ENCODE results near the gene SYNM. TPM values are rescaled to one million over a fixed set of nuclear protein-coding genes. Genes with fewer than 3 reads are reported as not detected.

Gene SYNM
- total and polyA plus RNA-seq, 2 of the 8 experiments (the other 6 are each of a cell fraction or from before 2014, with no cell fraction given): 0.89 to 2.0 TPM

- Histone ChIP-seq H2BK5ac (ENCODE audit: low read depth, low read length) (no peak overlapping the region), H2BK15ac (ENCODE audit: low read length) (no peak overlapping the region), H3K23me2 (ENCODE audit: low read depth, low read length) (peaks cover 2% of the 10 kb centered on the region; the same call in 1 of the 2 replicates), H3K14ac (ENCODE audit: insufficient read length) (no peak overlapping the region), H2AK5ac (ENCODE audit: low read depth, low read length) (no peak overlapping the region), H2BK120ac (replicated peaks; ENCODE audit: low read depth, low read length) (no peak overlapping the region), H3K27me3 (replicated peaks in 1 of 4; ENCODE audit: control insufficient read depth in 3 of 4, extremely low read depth in 1 of 4, insufficient read depth in 3 of 4, low read length in 3 of 4) (no peaks in the 10 kb centered on the region), H3K18ac (ENCODE audit: extremely low read depth, low read length) (no peak overlapping the region), H3K4me2 (ENCODE audit: insufficient read depth in 1 of 2, low read depth in 2 of 2, low read length in 2 of 2) (no peak overlapping the region), H2BK20ac (ENCODE audit: low read length) (no peak overlapping the region), H3K27ac (ENCODE audit: low read depth, low read length) (no peak overlapping the region), H3K4me1 (replicated peaks in 1 of 4; ENCODE audit: control insufficient read depth in 3 of 4, insufficient read depth in 4 of 4, low read length in 3 of 4) (peaks cover 0 to 5% (median 2%) of the 10 kb centered on the region in 4 experiments; a peak in 4 of 7 replicates), H2AFZ (ENCODE audit: low read length) (no peak overlapping the region), H4K20me1 (replicated peaks in 1 of 2; ENCODE audit: control insufficient read depth in 1 of 2, insufficient read depth in 2 of 2, low read length in 2 of 2) (no peaks in the 10 kb centered on the region), H3K9ac (replicated peaks in 1 of 4; ENCODE audit: extremely low read depth in 1 of 4, low read depth in 3 of 4, low read length in 3 of 4) (no peak overlapping the region), H4K8ac (ENCODE audit: extremely low read depth, insufficient read depth, low read length) (no peak overlapping the region), H4K5ac (ENCODE audit: insufficient read length, low read depth, low read length) (no peak overlapping the region), H4K91ac (replicated peaks; ENCODE audit: insufficient read length, low read length) (no peak overlapping the region), H3K56ac (replicated peaks; ENCODE audit: insufficient read length, low read depth, low read length) (no peak overlapping the region), H3K4ac (replicated peaks; ENCODE audit: insufficient read length, low read depth, low read length) (no peak overlapping the region), H3K4me3 (ENCODE audit: extremely low read depth in 1 of 4, insufficient read depth in 2 of 4, low read depth in 3 of 4, low read length in 4 of 4) (no peak overlapping the region), H3K79me2 (ENCODE audit: control insufficient read depth in 1 of 2, insufficient read depth in 2 of 2, low read length in 2 of 2) (no peaks in the 10 kb centered on the region), H3K79me1 (ENCODE audit: low read depth, low read length) (no peaks in the 10 kb centered on the region), H2BK12ac (ENCODE audit: low read depth, low read length) (no peak overlapping the region), H3K36me3 (ENCODE audit: control insufficient read depth in 2 of 4, insufficient read depth in 4 of 4, low read length in 3 of 4) (no peaks in the 10 kb centered on the region; a peak in 1 of 8 replicates), H3K9me3 (ENCODE audit: insufficient read depth in 2 of 2, low read depth in 1 of 2, low read length in 1 of 2) (no peaks in the 10 kb centered on the region), H3K23ac (ENCODE audit: insufficient read length) (no peak overlapping the region)
- WGBS, 2 experiments (ENCODE audit: extremely low coverage in 1 of 2, insufficient coverage in 1 of 2, insufficient read length in 1 of 2, insufficient replicate concordance in 2 of 2, low coverage in 1 of 2, low lambda C conversion rate in 2 of 2, missing lambda C conversion rate in 1 of 2): 96% methylated on average over 3 of the region's 3 CpGs; no CpG with 5 or more reads in 1 of the 2 experiments
- no peak for FAIRE-seq
- CTCF ChIA-PET (ENCODE audit: partially characterized antibody): interaction anchor here (3.0 kb wide), 1 partner anchor 79 kb away, joined by 16 read pairs; no protein-coding TSS in a partner anchor
- POLR2A ChIA-PET (ENCODE audit: partially characterized antibody): no interaction called here
- DNase-seq (ENCODE audit: low read depth in 1 of 2, low spot score in 2 of 2): no peak
- TF ChIP-seq RNF2 (IDR thresholded peaks at IDR 0.05; ENCODE audit: borderline replicate concordance, low read depth, low read length, missing control alignments, poor library complexity, severe bottlenecking) (no peak), SP2 (IDR thresholded peaks at IDR 0.05; ENCODE audit: low read length) (no peak), KDM5A (IDR thresholded peaks at IDR 0.05; ENCODE audit: low read length) (no peak), CHD2 (IDR thresholded peaks at IDR 0.05; ENCODE audit: low read length) (no peak), CBX5 (IDR thresholded peaks at IDR 0.05; ENCODE audit: low read depth, low read length) (no peak), CREB1 (IDR thresholded peaks at IDR 0.05) (no peak), BRCA1 (IDR thresholded peaks at IDR 0.05; ENCODE audit: low read depth, low read length) (no peak)
Measured at GRCh38 chr15:99180086-99180963, 75.4 kb downstream of the SYNM start.
